ENCODE results near the gene TMEM63C. TPM values are rescaled to one million over a fixed set of nuclear protein-coding genes. Genes with fewer than 3 reads are reported as not detected.

Gene TMEM63C
- total RNA-seq, 1 experiment from 2014 or later, result 5.7 TPM

DNA sequence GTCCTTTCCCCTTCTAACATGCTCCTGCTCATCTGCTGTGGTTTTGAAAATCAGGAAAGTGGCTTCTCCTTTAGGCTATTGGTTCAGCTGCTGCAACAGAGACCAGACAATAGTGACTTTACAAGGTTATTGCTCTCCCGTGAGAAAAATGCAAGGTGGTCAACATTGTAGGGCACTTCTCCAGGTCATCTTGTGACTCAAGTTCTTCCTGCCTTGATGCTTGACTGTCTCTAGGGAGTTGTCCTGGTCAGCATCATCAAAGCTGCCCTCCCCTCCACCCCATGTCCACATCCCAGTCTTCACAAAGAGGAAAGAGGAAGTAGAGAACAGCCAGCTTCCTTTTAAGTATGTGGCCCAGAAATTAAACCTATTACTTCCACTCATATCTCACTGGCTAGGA is 3.9 kb upstream of the TMEM63C start:
- Histone ChIP-seq H4K20me1 (ENCODE audit: insufficient read depth) (no peaks in the 10 kb centered on the region), H3K9me3 (ENCODE audit: control insufficient read depth in 1 of 2, insufficient read depth in 1 of 2, low read depth in 1 of 2, low read length in 2 of 2) (no peaks in the 10 kb centered on the region)
- POLR2A ChIA-PET, result interaction anchor here (0.6 kb wide), 1 partner anchor 36 kb away, joined by 3 read pairs; no protein-coding TSS in a partner anchor

More for the DNA sequence above, 3.9 kb upstream of the TMEM63C start:
- no peak overlapping the region for H3K4me2 ChIP-seq (ENCODE audit: low read length)
- no peak for ATAC-seq
- RAD21 ChIA-PET (ENCODE audit: low non-redundant PET in 1 of 2, low total read pairs in 2 of 2, uncharacterized antibody in 2 of 2, unreplicated experiment in 2 of 2), result no interaction called here
- no peak overlapping the region for H3K27ac ChIP-seq (ENCODE audit: low read depth, low read length)
- H2AFZ ChIP-seq (ENCODE audit: low read depth, low read length, poor library complexity, severe bottlenecking), result no peak overlapping the region
- TF ChIP-seq CBX3 (IDR thresholded peaks at IDR 0.05; ENCODE audit: low read depth) (no peak), CTCF (IDR thresholded peaks at IDR 0.05 in 2 of 3, conservative IDR thresholded peaks at IDR 0.05 in 1 of 3; ENCODE audit: borderline replicate concordance in 1 of 3, insufficient read depth in 1 of 3, low read depth in 2 of 3, low read length in 2 of 3) (no peak), YY1 (IDR thresholded peaks at IDR 0.05; ENCODE audit: extremely low read depth, insufficient replicate concordance, low read depth, low read length) (no peak), EZH2phosphoT487 (IDR thresholded peaks at IDR 0.05; ENCODE audit: borderline replicate concordance) (no peak), JUND (IDR thresholded peaks at IDR 0.05) (no peak), SRF (IDR thresholded peaks at IDR 0.05; ENCODE audit: low read depth) (no peak), ZNF274 (IDR thresholded peaks at IDR 0.05; ENCODE audit: low read depth, low read length) (no peak), POLR2AphosphoS5 (IDR thresholded peaks at IDR 0.05; ENCODE audit: low read depth, low read length) (no peak), SP1 (IDR thresholded peaks at IDR 0.05; ENCODE audit: low read depth) (no peak), ZFX (IDR thresholded peaks at IDR 0.05) (no peak), ATF3 (IDR thresholded peaks at IDR 0.05) (no peak), SIN3A (IDR thresholded peaks at IDR 0.05; ENCODE audit: low read depth) (no peak), CEBPB (IDR thresholded peaks at IDR 0.05; ENCODE audit: low read depth) (no peak), RAD21 (IDR thresholded peaks at IDR 0.05; ENCODE audit: low read depth) (no peak)
- TF ChIP-seq, protein P1, sequence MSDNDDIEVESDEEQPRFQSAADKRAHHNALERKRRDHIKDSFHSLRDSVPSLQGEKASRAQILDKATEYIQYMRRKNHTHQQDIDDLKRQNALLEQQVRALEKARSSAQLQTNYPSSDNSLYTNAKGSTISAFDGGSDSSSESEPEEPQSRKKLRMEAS (IDR thresholded peaks at IDR 0.05), result no peak
- TF ChIP-seq, protein P2, sequence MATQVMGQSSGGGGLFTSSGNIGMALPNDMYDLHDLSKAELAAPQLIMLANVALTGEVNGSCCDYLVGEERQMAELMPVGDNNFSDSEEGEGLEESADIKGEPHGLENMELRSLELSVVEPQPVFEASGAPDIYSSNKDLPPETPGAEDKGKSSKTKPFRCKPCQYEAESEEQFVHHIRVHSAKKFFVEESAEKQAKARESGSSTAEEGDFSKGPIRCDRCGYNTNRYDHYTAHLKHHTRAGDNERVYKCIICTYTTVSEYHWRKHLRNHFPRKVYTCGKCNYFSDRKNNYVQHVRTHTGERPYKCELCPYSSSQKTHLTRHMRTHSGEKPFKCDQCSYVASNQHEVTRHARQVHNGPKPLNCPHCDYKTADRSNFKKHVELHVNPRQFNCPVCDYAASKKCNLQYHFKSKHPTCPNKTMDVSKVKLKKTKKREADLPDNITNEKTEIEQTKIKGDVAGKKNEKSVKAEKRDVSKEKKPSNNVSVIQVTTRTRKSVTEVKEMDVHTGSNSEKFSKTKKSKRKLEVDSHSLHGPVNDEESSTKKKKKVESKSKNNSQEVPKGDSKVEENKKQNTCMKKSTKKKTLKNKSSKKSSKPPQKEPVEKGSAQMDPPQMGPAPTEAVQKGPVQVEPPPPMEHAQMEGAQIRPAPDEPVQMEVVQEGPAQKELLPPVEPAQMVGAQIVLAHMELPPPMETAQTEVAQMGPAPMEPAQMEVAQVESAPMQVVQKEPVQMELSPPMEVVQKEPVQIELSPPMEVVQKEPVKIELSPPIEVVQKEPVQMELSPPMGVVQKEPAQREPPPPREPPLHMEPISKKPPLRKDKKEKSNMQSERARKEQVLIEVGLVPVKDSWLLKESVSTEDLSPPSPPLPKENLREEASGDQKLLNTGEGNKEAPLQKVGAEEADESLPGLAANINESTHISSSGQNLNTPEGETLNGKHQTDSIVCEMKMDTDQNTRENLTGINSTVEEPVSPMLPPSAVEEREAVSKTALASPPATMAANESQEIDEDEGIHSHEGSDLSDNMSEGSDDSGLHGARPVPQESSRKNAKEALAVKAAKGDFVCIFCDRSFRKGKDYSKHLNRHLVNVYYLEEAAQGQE (IDR thresholded peaks at IDR 0.05; ENCODE audit: low read depth), result no peak
- no peaks in the 10 kb centered on the region for H3K27me3 ChIP-seq (ENCODE audit: insufficient read depth, low read length)
- no peak overlapping the region for H3K9ac ChIP-seq (ENCODE audit: low read length)
- H3K36me3 ChIP-seq (ENCODE audit: control insufficient read depth in 1 of 2, insufficient read depth in 2 of 2, low read length in 2 of 2), result no peaks in the 10 kb centered on the region
- CTCF ChIA-PET, result no interaction called here
- no peak overlapping the region for H3K4me3 ChIP-seq (replicated peaks in 1 of 2; ENCODE audit: low read depth in 1 of 2, low read length in 2 of 2)
- H3K79me2 ChIP-seq (ENCODE audit: insufficient read depth, low read length), result no peaks in the 10 kb centered on the region
- no peak for DNase-seq (ENCODE audit: low read depth, low spot score)
- H3K4me1 ChIP-seq (ENCODE audit: control insufficient read depth in 1 of 2, insufficient read depth in 2 of 2, low read length in 2 of 2), result peaks cover 9 to 22% of the 10 kb centered on the region in 2 experiments
- BruUV-seq (replicated peaks), result no TSS peak
- no peaks in the 10 kb centered on the region for H3K9me2 ChIP-seq (ENCODE audit: insufficient read depth)
- intact Hi-C loops (cut with micrococcal nuclease), result no loop called here

All from HCT116 (cell line).